ENCODE measurements around the gene TIPIN.

DNA sequence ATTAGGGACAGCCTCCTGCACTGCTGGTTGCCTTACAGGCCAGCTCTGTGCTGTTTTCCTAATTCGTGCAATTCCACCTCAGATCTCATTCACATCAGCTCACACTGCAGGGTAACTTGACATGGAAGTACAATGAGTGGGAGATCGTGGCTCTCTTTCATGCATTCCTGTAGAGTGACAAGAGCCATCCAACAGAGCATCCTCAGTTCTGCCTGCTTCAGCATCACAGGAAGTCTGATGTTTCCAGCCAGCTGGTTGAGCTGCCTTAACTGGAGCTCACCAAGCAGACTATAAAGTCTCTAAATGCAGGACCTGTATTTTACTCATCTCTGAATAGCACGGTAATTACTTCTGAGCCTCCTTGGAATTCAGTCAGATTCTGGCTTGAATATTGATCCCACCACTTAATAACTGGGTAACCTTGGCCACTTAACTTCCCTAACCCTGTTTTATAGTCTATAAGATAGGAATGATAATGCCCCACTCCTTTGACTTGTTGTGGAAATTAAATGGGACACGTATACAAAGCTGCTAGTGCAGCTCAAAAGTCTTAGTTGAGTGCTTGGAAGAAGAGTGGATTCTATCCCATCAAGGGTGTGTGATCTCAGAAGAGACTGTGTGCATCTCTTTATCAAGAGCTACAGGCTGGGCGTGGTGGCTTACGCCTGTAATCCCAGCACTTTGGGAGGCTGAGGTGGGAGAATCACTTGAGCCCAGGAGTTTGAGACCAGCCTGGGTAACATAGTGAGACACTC, 64.5 kb downstream of the TIPIN start:
- TF ChIP-seq, protein P1, sequence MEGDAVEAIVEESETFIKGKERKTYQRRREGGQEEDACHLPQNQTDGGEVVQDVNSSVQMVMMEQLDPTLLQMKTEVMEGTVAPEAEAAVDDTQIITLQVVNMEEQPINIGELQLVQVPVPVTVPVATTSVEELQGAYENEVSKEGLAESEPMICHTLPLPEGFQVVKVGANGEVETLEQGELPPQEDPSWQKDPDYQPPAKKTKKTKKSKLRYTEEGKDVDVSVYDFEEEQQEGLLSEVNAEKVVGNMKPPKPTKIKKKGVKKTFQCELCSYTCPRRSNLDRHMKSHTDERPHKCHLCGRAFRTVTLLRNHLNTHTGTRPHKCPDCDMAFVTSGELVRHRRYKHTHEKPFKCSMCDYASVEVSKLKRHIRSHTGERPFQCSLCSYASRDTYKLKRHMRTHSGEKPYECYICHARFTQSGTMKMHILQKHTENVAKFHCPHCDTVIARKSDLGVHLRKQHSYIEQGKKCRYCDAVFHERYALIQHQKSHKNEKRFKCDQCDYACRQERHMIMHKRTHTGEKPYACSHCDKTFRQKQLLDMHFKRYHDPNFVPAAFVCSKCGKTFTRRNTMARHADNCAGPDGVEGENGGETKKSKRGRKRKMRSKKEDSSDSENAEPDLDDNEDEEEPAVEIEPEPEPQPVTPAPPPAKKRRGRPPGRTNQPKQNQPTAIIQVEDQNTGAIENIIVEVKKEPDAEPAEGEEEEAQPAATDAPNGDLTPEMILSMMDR (IDR thresholded peaks at IDR 0.05), result no peak
- no peak for TF ChIP-seq ZNF423 (CRISPR knock-in tag; IDR thresholded peaks at IDR 0.05)
- TF ChIP-seq IRF2 (CRISPR knock-in tag; IDR thresholded peaks at IDR 0.05; ENCODE audit: borderline replicate concordance, low read depth), result no peak
- TF ChIP-seq ZNF121 (CRISPR knock-in tag; IDR thresholded peaks at IDR 0.05), result no peak
- no peak for TF ChIP-seq FOXP1 (CRISPR knock-in tag; IDR thresholded peaks at IDR 0.05; ENCODE audit: borderline replicate concordance)
- no peak for TF ChIP-seq SMAD3 (CRISPR knock-in tag; IDR thresholded peaks at IDR 0.05; ENCODE audit: borderline replicate concordance)
